HG03064 (cell line): ENCODE results near the gene SLC41A3.
"Not testable (repeated sequence)": the region's sequence is repeated elsewhere in the genome, so short reads cannot be mapped to it uniquely, and the experiment has no call there.

Source experiments
- ATAC-seq: cut with Tn5 transposase; IDR thresholded peaks from one replicate; pipeline ENCODE4 v1.9.1; 2021; ENCODE audit warnings: low read depth; ENCODE audit not compliant: unreplicated experiment

Gene SLC41A3

DNA sequence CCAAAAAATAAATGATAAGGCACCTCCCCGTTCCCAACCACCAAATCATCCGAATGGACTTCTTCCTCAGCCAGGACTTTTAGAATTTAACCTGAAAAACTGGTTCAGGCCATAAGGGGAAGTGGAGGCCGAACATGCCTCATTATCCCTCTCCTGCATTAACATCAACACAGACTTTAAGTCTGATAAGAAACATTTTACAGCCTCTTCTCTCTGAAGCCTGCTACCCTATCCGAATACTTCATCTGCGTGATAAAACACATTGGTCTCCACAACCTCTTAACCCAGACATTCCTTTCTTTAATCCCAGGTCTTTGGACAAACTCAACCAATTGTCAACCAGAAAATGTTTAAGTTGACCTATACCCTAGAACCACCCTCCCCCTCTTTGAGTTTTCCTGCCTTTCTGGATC lies 850 bp upstream of the SLC41A3 start:
- ATAC-seq: no peak

DNA sequence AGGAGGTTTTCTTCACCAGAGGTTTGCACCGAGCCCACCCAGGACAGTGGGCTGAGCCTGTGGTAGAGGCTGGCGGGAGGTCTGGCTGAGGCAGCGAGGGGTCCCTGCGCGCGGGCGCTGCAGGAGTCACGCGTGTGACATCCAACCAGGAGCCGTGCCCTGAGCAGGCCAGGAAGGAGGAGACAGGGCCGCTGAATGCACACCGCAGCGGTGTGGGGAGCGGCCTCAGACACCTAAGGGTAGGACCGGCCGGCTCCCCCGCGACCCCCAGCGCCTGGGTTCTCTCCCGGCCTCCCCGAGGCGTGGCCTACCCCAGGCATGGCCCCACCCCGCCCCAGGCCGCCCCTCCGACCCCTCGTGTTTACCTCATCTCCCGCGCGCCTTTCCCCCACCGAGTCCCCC lies 412 bp downstream of the SLC41A3 start:
- ATAC-seq: peak; percentile 37

GRCh38 chr3:126083138-126083445 lies 832 bp downstream of the SLC41A3 start:
- no peak for ATAC-seq

GRCh38 chr3:126082362-126083137 lies 1.4 kb downstream of the SLC41A3 start:
- ATAC-seq: no peak

GRCh38 chr3:126081618-126082361 lies 2.1 kb downstream of the SLC41A3 start:
- no peak for ATAC-seq

DNA sequence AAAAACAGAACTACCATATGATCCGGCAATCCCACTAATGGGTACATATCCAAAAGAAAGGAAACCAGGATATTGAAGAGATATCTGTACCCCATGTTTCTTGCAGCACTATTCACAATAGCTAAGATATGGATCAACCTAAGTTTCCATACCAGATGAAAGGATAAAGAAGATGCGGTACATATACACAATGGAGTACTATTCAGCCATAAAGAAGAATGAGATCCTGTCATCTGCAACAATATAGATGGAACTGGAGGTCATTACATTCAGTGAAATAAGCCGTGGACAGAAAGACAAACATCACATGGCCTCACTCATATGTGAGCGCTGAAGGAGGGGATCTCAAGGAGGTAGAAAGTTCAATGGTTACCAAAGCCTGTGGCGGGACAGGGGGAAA lies 3.0 kb downstream of the SLC41A3 start:
- no peak for ATAC-seq

- no peak for ATAC-seq
These were observed 5.1 kb downstream of the SLC41A3 start for GRCh38 chr3:126078866-126079265.

DNA sequence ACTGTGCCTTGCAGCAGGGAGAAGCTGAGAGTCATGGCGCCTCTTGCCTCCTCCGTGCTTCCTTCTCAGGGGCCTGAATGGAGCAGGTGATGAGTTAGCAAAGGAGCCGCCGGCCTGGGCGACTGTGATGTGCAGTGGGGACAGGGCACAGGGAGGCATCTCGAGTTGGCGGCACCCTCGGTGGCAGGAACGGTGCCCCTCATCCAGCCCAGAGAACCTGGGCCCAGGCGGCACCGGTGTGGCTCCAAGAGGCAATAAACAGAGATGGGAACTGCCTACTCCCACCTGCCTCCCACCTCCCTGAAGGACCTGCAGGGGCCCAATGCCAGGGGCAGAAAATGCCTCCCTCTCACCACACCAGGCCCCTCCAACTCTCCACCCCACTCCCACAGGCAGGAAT lies 6.2 kb downstream of the SLC41A3 start:
- no peak for ATAC-seq

DNA sequence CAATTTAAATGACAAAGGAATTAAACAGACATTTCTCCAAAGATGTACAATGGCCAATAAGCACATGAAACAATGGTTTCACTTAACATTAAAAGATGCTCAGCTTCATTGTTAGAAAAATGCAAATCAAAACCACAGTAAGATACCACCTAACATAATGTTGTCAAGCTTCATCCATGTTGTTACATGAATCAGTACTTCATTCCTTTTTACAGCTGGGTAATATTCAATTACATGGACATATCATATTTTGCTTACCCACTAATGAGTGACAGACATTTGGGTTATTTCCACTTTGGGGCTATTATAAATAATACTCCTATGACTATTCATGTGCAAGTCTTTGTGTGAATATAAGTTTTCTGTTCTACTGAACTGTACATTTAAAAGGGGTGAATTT lies 7.8 kb downstream of the SLC41A3 start:
- ATAC-seq: no peak

DNA sequence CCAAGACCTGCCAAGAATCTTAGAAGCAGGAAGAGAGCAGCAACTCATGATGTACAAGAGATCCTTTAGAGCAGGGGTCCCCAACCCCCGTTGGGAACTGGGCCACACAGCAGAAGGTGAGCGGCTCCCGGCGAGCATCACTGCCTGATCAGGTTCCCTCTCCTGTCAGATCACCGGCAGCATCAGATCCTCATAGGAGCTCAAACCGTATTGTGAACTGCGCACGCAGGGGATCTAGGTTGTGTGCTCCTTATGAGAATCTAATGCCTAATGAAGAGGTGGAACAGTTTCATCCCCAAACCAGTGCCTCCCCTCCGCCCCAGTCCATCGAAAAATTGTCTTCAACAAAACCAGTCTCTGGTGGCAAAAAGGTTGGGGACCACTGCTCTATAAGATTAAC lies 13.8 kb downstream of the SLC41A3 start:
- ATAC-seq: no peak

DNA sequence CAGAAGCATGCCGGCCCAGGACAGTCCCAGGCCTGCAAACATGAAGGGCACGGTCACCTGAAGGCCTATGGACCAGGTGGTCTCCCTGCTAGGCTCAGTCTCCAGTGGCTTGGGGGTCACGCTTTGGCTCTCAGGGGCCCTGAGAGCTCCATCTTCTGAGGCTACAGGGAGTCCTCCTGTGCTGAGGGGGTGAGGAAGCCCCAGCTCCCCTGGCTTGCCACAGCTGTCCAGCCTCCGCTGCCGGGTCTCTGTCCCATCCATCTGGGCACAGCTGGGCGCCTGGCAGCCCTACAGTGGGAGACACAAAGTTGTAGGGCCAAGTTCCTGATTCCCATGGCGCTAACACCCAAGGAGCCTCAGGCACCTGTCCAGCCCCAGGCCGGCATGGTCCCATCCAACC lies 16.0 kb downstream of the SLC41A3 start:
- ATAC-seq: no peak

DNA sequence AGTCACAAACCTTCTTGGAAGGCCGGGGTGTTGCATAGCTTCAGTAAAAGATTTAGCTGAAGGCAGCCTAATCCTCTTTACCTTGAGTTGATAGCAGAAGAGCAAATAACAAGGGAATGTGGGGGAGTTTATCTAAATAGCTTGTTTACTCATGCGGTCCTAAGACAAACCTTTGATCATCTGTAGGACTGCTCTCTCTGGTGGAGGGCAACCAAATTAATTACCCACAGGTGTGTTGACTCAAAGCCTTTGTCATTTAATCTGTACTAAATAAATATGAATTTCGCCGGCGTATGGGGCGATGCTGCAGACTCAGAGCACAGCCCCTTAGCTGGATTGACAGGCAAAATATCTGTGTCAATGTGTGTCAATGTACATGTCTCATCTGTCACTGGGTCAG lies 17.2 kb downstream of the SLC41A3 start:
- ATAC-seq: not testable (repeated sequence)

GRCh38 chr3:126065876-126066275 lies 18.0 kb downstream of the SLC41A3 start:
- ATAC-seq: no peak

DNA sequence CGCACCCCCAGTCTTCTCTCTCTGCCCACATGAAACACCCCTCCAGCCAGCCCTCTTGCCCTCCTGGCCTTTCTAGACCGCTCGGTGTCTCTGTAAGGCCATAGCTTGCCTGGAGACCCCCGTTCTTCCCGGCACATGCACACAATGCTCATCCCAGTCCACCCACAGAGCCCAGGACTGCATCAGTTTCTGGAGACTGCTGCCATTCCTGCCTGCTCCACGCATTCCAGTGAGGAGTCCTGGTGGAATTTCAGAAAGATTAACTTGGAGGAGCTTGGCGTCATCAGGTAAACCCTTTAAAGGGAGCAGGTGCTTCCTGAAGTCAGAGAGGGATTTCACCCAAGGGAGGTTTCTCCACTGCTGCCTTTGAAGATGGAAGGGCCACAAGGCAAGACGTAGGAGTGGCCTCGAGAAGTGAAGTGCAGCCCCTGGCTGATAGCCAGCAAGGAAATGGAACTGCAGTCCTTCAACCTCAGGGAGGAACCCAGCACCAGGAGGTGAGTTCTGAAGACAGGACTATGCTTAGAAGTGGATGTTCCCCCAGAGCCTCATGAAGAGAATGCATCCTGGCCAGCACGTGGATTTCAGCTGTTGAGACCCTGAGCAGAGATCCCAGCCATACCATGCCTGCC lies 19.2 kb downstream of the SLC41A3 start:
- ATAC-seq: no peak

DNA sequence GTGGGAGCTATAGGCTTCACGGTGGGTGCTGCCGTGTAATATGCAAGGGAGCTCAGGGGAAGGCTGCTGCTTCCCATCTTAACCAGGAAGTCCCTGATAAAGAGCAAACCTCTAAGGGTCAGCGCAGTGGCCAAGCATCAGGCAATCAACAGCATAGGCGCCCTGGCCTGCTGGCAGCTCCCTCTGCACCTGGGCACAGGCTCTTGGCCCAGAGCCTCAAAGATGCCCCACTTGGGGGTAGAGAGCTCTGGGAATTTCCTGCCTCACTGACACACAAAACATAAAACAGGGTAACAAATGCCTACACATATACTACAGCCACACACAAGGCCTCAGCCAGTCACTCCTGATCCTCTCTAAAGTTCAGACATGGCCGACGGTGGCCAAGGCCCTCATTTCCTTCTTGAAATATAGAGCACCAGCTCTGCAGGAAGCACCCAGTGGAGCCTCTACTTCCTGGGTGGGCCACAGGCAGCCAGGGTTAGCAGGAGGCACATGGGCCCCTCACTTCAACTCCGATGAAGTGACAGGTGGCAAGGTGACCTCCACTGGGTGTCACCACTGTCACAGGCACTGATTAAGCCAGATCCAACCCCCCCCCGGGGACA lies 20.5 kb downstream of the SLC41A3 start:
- no peak for ATAC-seq

- no peak for ATAC-seq
These were observed 22.5 kb downstream of the SLC41A3 start for GRCh38 chr3:126061301-126062032.

DNA sequence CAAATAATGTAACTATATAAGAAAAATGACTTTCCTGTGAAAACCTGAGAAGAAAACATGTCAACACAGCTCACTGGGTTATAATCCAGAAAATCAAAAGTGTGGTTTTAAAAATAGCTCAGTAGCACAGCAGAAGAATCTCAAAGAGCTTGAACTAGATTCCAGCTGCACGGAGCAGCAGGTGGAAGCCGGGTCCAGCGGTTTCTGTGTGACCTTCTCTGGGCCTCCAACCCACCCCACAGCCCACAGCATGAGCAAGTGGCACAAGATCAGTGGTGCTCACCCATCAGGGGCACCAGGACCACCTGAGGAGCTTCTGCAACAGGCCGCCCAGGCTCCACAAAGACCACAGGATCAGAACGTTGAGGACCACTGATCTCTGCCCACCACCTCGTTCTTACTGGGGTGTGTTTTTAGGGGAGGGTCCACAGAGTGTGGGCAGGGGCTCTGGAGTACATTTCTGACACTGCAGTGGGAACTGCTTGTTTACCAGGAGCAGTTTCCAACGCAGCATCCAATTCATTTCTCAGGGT lies 23.2 kb downstream of the SLC41A3 start:
- ATAC-seq: no peak

- ATAC-seq: no peak
These were observed 25.3 kb downstream of the SLC41A3 start for GRCh38 chr3:126058666-126059065.

- ATAC-seq: no peak
These were observed 26.0 kb downstream of the SLC41A3 start for GRCh38 chr3:126057936-126058335.

GRCh38 chr3:126057501-126057819 lies 26.5 kb downstream of the SLC41A3 start:
- no peak for ATAC-seq
